BE2C (cell line): ENCODE measurements around the gene LRMDA.

Source experiments
- DNase-seq: peaks from one replicate; pipeline ENCODE4 v3.0.0-alpha.2; 2020
- H3K27me3 ChIP-seq: fragments of 250-450 bp; sonication (Bioruptor Pico); 2 replicates; pipeline ENCODE4 v1.5.1; 2020; ENCODE audit warnings: mild to moderate bottlenecking
- H3K36me3 ChIP-seq: fragments of 250-450 bp; sonication (Bioruptor Pico); 2 replicates; pipeline ENCODE4 v1.5.1; 2020; ENCODE audit warnings: mild to moderate bottlenecking
- H3K4me1 ChIP-seq: fragments of 250-450 bp; sonication (Bioruptor Pico); 2 replicates; pipeline ENCODE4 v1.5.1; 2020
- H3K4me3 ChIP-seq: 2 replicates; pipeline ENCODE4 v1.5.1; 2011; ENCODE audit warnings: low read depth, low read length
- H3K9me3 ChIP-seq: fragments of 250-450 bp; sonication (Bioruptor Pico); 2 replicates; pipeline ENCODE4 v1.5.1; 2020
- CTCF ChIP-seq: IDR thresholded peaks from 2 replicates; pipeline ENCODE4 v1.5.1; 2012; ENCODE audit warnings: mild to moderate bottlenecking, low read depth, low read length

Gene LRMDA

DNA sequence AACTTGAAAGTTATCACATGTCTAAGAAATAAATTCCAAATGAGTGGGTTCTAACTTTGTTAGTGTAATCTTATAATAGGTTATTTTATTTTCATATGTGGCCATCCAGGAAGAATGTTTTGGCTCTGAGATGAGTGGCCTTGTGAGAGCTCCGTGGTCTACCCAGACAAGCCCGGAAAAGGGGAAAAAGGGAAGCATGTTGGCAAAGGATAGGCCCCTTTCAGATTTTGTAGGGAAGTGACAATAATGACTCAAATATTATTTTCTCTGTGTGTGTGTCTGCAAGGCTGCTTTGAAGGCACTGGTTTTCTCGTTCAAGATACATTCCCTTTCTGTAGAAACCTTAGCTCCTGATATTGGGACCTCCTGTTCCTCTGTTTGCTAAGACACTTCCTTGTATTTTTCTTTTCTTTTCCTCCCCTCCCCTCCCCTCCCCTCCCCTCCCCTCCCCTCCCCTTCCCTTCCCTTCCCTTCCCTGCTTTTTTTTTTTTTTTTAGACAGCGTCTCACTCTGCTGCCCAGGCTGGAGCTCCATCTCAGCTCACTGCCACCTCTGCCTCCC lies 240.8 kb downstream of the LRMDA start:
- TF ChIP-seq CTCF = no peak
- DNase-seq = no peak
- no peaks in the 10 kb centered on the region for H3K4me1 ChIP-seq

DNA sequence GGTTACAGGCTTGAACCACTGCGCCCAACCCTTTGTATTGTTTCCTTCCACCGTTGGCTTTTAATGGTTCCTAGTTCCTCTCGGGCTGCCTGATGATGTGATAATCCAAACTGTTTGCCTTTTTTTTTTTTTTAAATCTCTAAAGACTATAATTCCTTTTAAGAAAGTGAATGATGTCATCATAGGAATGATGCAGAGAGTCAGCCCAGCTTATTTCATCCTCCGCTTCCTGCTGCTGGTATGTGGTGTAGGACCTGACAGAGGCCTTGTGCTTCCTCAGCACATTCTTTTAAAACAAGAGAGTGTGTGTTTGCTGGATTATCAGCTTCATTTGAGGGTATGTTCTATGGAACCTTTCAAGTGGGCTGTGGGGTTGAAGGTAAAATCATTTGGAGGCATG lies 241.4 kb downstream of the LRMDA start:
- TF ChIP-seq CTCF = no peak

More for the DNA sequence above, 240.8 kb downstream of the LRMDA start:
- Histone ChIP-seq H3K27me3 (no peaks in the 10 kb centered on the region), H3K9me3 (no peaks in the 10 kb centered on the region), H3K4me3 (no peak overlapping the region), H3K36me3 (no peaks in the 10 kb centered on the region)

DNA sequence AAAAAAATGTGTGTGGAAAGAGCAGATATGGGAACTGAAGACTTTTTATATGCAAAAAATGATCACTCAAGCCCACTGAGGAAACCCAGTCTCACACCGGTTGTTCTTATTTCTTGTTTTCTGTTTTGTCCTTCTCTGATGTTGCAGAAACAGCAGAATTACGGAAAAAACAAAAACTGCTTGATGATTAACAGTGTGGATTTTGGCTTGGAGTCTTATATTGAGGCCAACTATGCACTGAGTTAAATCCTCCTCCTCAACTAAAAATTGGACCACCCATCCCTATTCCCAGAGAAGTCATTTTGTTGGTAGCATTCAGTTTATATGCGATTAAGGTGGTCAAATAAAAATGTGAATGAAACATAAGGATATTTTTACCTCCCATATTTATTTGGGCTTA lies 246.1 kb downstream of the LRMDA start:
- DNase-seq = no peak
- Histone ChIP-seq H3K36me3 (no peaks in the 10 kb centered on the region), H3K4me1 (no peaks in the 10 kb centered on the region), H3K4me3 (no peak overlapping the region), H3K9me3 (no peaks in the 10 kb centered on the region), H3K27me3 (no peaks in the 10 kb centered on the region)
- TF ChIP-seq CTCF = no peak

More for the DNA sequence above, 241.4 kb downstream of the LRMDA start:
- Histone ChIP-seq H3K27me3 (no peaks in the 10 kb centered on the region), H3K4me1 (no peaks in the 10 kb centered on the region), H3K36me3 (no peaks in the 10 kb centered on the region), H3K9me3 (no peaks in the 10 kb centered on the region), H3K4me3 (no peak overlapping the region)
- DNase-seq = no peak

DNA sequence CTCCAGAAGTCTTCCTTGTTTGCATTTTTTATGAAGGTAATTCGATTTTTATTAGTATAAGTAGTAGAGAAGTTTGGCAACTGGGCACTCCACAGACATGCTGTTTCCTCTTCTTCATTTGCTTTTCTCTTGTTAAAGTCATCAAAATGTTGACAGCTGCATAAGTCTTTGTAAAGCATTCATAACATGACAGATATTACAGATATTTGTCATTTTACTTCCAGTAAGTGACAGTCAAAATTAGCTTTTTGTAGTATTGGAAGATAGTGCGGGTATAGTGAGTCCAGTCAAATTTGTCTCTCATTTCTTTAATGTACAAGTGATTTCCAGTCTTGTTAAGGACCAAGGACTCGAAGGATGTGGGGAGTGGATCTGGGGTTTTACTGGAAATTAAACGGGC lies 247.1 kb downstream of the LRMDA start:
- no peak overlapping the region for H3K4me3 ChIP-seq
- no peak for TF ChIP-seq CTCF
- no peaks in the 10 kb centered on the region for H3K4me1 ChIP-seq
- no peaks in the 10 kb centered on the region for H3K9me3 ChIP-seq
- no peak for DNase-seq
- no peaks in the 10 kb centered on the region for H3K36me3 ChIP-seq
- H3K27me3 ChIP-seq = no peaks in the 10 kb centered on the region

DNA sequence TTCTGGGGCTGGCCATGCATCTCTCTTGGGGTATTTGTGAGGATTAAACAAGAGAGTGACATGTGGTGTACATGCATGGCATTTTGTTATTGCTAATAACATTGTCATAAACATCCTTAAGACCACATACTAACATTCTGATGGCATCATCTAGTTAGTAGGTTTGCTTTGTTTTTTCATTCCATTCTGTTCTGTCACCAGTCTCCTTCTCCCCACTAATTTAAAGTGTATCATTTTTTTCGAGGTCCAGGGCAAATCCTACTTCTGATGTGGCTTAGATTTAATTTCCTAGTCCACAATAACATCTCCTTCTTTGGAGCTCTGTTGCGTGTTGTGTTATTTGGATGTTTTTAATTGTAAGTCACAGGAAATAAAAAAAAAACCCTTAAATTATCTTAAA lies 248.1 kb downstream of the LRMDA start:
- Histone ChIP-seq H3K4me1 (no peaks in the 10 kb centered on the region), H3K4me3 (no peak overlapping the region), H3K36me3 (no peaks in the 10 kb centered on the region), H3K27me3 (no peaks in the 10 kb centered on the region), H3K9me3 (no peaks in the 10 kb centered on the region)
- no peak for TF ChIP-seq CTCF
- DNase-seq = no peak

- DNase-seq = no peak
- Histone ChIP-seq H3K27me3 (no peaks in the 10 kb centered on the region), H3K36me3 (no peaks in the 10 kb centered on the region), H3K4me3 (no peak overlapping the region), H3K4me1 (no peaks in the 10 kb centered on the region), H3K9me3 (no peaks in the 10 kb centered on the region)
- no peak for TF ChIP-seq CTCF
Observed at GRCh38 chr10:75681334-75681733, 249.9 kb downstream of the LRMDA start.
